ENCODE results near the gene TMPRSS6. TPM values are rescaled to one million over a fixed set of nuclear protein-coding genes. Genes with fewer than 3 reads are reported as not detected.

Gene TMPRSS6
- total and polyA plus RNA-seq, 2 donors = 0.04 TPM; not detected in 1

- no peaks in the 10 kb centered on the region for H3K4me1 ChIP-seq (ENCODE audit: insufficient read depth)
- no peak overlapping the region for H3K27ac ChIP-seq (ENCODE audit: low read depth)
- no peak for DNase-seq (ENCODE audit: extremely low spot score)
- 71% methylated on average over 9 of the region's 9 CpGs for WGBS
- no peak overlapping the region for H3K4me3 ChIP-seq (ENCODE audit: low read depth, low read length)
- H3K36me3 ChIP-seq (ENCODE audit: insufficient read depth) = no peaks in the 10 kb centered on the region
These were observed 39.8 kb downstream of the TMPRSS6 start for GRCh38 chr22:37069719-37070118.

DNA sequence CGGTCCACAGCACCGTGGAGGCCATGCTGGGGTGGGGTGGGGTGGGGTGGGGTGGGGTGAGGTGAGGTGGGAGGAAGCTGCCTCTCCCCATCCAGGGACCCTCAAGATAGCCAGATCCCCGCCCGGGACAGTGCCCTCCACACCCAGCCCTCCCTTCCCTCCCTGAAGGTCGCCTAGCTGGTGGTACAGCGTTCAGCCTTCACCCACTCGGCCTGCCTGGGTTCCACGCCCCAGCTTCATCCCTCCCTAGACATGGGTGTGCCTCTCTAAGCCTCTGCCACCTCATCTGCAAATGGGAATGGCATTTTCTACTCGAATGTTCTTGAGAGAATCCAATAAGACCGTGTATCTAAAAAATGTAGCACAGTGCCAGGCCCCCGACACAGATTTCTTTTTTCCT, 40.2 kb downstream of the TMPRSS6 start:
- H3K36me3 ChIP-seq (ENCODE audit: insufficient read depth) = no peaks in the 10 kb centered on the region
- no peak overlapping the region for H3K4me3 ChIP-seq (ENCODE audit: low read depth, low read length)
- no peak overlapping the region for H3K27ac ChIP-seq (ENCODE audit: low read depth)
- H3K4me1 ChIP-seq (ENCODE audit: insufficient read depth) = no peaks in the 10 kb centered on the region
- WGBS = 20% methylated on average over 11 of the region's 11 CpGs
- no peak for DNase-seq (ENCODE audit: extremely low spot score)

DNA sequence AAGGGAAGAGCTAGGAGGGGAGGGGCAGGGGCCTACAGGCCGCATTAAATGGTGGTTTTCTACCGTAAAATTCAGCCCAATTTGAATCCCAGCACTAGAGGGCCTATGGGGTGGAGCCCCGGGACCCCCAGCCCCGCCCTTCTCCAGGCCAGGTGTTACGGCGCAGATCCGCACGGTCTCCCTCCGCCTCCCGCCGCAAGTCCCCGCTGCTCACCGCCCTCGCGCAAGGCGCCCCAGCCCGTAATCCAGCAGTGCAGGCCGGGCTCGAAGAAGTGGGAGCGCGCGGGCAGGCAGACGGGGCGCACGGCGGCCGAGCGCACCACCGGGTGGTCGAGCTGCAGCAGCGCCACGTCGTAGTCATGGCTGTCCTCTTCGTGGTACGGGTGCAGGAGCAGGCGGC, 40.7 kb downstream of the TMPRSS6 start:
- Histone ChIP-seq H3K4me3 (ENCODE audit: low read depth, low read length) (no peak overlapping the region), H3K36me3 (ENCODE audit: insufficient read depth) (no peaks in the 10 kb centered on the region), H3K4me1 (ENCODE audit: insufficient read depth) (no peaks in the 10 kb centered on the region), H3K27ac (ENCODE audit: low read depth) (no peak overlapping the region)
- DNase-seq (ENCODE audit: extremely low spot score) = no peak
- 2% methylated on average over 36 of the region's 36 CpGs for WGBS

DNA sequence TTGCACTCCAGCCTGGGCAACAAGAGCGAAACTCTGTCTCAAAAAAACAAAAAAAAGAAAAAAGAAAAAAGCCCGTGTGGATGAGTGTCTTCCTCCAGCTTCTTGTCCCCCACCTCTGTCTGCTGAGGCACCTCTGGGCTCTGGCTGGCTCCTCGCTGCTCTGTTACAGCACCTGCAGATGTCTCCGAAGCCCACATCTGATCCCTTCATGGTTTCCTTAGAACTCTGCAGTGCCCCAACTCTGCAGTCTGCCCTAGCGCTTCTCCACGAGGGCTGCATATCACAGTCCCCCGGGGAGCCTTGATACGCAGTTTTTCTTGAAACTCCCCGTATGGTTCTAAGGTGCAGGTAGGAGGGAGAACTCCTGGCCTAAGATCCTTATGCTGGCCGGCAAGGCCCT, 42.1 kb downstream of the TMPRSS6 start:
- WGBS = 77% methylated on average over 10 of the region's 10 CpGs
- Histone ChIP-seq H3K4me3 (ENCODE audit: low read depth, low read length) (no peak overlapping the region), H3K36me3 (ENCODE audit: insufficient read depth) (no peaks in the 10 kb centered on the region), H3K27ac (ENCODE audit: low read depth) (no peak overlapping the region), H3K4me1 (ENCODE audit: insufficient read depth) (no peaks in the 10 kb centered on the region)
- DNase-seq (ENCODE audit: extremely low spot score) = no peak

- Histone ChIP-seq H3K4me1 (ENCODE audit: insufficient read depth) (no peaks in the 10 kb centered on the region), H3K4me3 (ENCODE audit: low read depth, low read length) (no peak overlapping the region), H3K36me3 (ENCODE audit: insufficient read depth) (no peaks in the 10 kb centered on the region), H3K27ac (ENCODE audit: low read depth) (no peak overlapping the region)
- no peak for DNase-seq (ENCODE audit: extremely low spot score)
- 85% methylated on average over 9 of the region's 9 CpGs for WGBS
These were observed 43.6 kb downstream of the TMPRSS6 start for GRCh38 chr22:37065961-37066360.

DNA sequence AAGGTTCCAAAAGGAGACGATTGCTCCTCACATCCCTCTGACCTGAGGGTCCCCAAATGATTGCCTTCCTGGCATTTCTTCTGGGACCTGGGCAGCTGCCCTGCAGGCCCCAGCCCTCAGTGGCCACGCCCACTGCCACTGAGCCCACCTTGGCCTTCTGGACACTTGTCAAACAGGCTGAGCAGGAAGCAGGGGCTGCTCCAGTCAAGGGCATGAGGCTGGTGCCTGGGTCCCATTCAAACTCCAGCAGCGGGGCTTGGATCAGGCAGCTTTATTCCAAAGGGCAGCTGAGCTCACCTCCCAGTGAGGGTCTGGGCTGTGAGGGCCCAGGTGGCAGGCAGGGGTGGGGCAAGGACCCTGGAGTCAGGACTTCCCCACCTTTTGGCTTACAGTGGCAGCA, 44.3 kb downstream of the TMPRSS6 start:
- no peak for DNase-seq (ENCODE audit: extremely low spot score)
- WGBS = 81% methylated on average over 3 of the region's 3 CpGs
- Histone ChIP-seq H3K36me3 (ENCODE audit: insufficient read depth) (no peaks in the 10 kb centered on the region), H3K27ac (ENCODE audit: low read depth) (no peak overlapping the region), H3K4me1 (ENCODE audit: insufficient read depth) (no peaks in the 10 kb centered on the region), H3K4me3 (ENCODE audit: low read depth, low read length) (no peak overlapping the region)

GRCh38 chr22:37064553-37064952, 45.0 kb downstream of the TMPRSS6 start:
- DNase-seq (ENCODE audit: extremely low spot score) = no peak
- H3K4me3 ChIP-seq (ENCODE audit: low read depth, low read length) = no peak overlapping the region
- 85% methylated on average over 11 of the region's 11 CpGs for WGBS
- no peaks in the 10 kb centered on the region for H3K36me3 ChIP-seq (ENCODE audit: insufficient read depth)
- H3K27ac ChIP-seq (ENCODE audit: low read depth) = no peak overlapping the region
- H3K4me1 ChIP-seq (ENCODE audit: insufficient read depth) = no peaks in the 10 kb centered on the region

- 85% methylated on average over 28 of the region's 28 CpGs for WGBS
- no peak overlapping the region for H3K4me3 ChIP-seq (ENCODE audit: low read depth, low read length)
- no peak for DNase-seq (ENCODE audit: extremely low spot score)
- no peaks in the 10 kb centered on the region for H3K4me1 ChIP-seq (ENCODE audit: insufficient read depth)
- no peak overlapping the region for H3K27ac ChIP-seq (ENCODE audit: low read depth)
- peaks cover 4% of the 10 kb centered on the region for H3K36me3 ChIP-seq (ENCODE audit: insufficient read depth)
These were observed 45.8 kb downstream of the TMPRSS6 start for GRCh38 chr22:37063431-37064420.

DNA sequence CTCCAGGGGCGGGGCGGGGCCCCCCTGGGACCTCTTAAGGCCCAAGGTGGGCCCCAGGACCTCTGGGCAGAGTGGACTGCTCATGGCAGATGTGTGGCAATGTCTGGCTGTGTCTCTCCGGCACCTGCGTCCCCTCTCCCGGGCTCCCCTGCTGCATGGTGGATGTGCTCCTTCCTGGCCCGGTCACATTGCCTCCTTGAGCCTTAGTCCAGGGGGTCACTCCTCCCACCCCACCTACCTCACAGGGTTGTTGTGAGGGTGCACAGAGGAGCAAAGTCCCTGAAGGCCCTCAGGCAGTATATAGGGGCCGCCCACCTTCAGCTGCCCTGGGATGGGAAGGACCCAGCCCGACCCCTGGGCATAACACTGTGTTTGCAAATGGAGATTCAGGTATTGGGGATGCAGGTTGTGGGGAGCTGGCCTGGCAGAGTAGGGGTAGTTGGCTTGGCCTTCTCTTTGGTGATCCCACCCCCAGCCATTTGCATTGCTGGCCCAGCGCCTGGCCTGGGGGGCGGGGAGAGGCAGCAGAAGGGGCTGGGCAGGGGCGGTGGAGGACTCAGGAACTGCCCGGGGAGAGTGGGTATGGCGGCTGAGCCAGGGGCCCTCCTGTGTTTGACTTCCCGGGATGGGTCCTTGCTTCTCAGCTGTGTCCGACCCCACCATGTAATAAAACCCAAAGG, 46.7 kb downstream of the TMPRSS6 start:
- H3K4me1 ChIP-seq (ENCODE audit: insufficient read depth) = no peaks in the 10 kb centered on the region
- no peak overlapping the region for H3K27ac ChIP-seq (ENCODE audit: low read depth)
- WGBS = 81% methylated on average over 15 of the region's 15 CpGs
- DNase-seq (ENCODE audit: extremely low spot score) = no peak
- no peak overlapping the region for H3K4me3 ChIP-seq (ENCODE audit: low read depth, low read length)
- H3K36me3 ChIP-seq (ENCODE audit: insufficient read depth) = peaks cover 4% of the 10 kb centered on the region

DNA sequence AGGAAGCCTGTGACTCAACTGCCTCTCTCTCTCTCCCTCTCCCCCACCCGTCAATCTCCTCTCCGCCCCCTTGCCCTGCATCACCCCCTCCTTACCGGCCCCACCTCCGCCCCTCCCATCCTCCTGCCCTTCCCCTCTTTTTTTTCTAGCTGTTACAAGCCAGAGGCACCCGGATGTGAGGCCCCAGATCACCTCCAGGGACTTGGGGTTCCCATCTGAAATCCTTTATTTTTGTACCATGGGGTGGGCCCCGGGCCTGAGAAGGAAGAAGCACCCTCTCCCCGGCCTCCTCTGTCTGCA, 47.2 kb downstream of the TMPRSS6 start:
- H3K27ac ChIP-seq (ENCODE audit: low read depth) = no peak overlapping the region
- peaks cover 4% of the 10 kb centered on the region for H3K36me3 ChIP-seq (ENCODE audit: insufficient read depth)
- H3K4me3 ChIP-seq (ENCODE audit: low read depth, low read length) = no peak overlapping the region
- H3K4me1 ChIP-seq (ENCODE audit: insufficient read depth) = no peaks in the 10 kb centered on the region
- no peak for DNase-seq (ENCODE audit: extremely low spot score)
- 66% methylated on average over 7 of the region's 7 CpGs for WGBS

- H3K4me3 ChIP-seq (ENCODE audit: low read depth, low read length) = no peak overlapping the region
- no peak for DNase-seq (ENCODE audit: extremely low spot score)
- no peak overlapping the region for H3K27ac ChIP-seq (ENCODE audit: low read depth)
- H3K4me1 ChIP-seq (ENCODE audit: insufficient read depth) = no peaks in the 10 kb centered on the region
- peaks cover 4% of the 10 kb centered on the region for H3K36me3 ChIP-seq (ENCODE audit: insufficient read depth)
- WGBS = 84% methylated on average over 10 of the region's 10 CpGs
These were observed 47.7 kb downstream of the TMPRSS6 start for GRCh38 chr22:37061611-37062375.

DNA sequence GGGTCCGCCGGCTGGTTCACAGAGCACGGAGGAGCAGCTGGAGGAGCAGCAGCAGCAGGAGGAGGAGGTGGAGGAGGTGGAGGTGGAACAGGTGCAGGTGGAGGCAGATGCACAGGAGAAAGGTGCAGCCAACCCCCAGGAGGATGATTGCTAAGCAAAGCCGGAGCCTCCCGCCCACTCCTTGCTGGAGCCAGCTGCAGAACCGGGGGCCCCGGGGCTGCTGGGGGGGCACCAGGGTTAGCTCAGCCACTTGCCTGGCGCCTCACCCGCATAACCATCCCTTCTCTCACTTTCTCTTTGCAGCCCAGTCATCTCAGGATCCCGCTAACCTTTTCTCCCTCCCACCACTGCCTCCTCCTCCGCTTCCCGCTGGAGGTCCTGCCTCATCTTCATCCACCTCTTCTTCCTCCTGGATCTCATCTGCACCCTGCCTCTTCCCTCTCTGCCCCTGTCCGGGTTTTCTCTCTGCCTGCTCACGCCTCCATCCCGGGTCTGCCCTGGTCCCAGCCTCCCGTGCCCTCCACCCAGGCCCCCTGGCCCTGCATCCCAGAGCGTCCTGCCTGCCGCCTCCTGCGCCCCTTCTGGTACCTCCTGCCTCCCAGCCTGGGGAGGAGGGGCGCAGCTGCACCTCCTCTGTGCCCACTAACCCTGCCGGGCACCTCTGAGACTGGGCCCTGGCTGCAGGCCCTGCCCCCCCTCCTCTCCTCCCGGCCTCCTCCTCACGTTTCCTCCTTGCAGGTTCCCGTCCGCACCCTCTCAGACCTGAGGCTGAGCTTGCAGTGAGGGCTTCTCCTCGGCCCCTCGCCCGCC, 48.5 kb downstream of the TMPRSS6 start:
- 84% methylated on average over 28 of the region's 28 CpGs for WGBS
- DNase-seq (ENCODE audit: extremely low spot score) = no peak
- peaks cover 4% of the 10 kb centered on the region for H3K36me3 ChIP-seq (ENCODE audit: insufficient read depth)
- H3K4me1 ChIP-seq (ENCODE audit: insufficient read depth) = no peaks in the 10 kb centered on the region
- H3K27ac ChIP-seq (ENCODE audit: low read depth) = no peak overlapping the region
- no peak overlapping the region for H3K4me3 ChIP-seq (ENCODE audit: low read depth, low read length)

DNA sequence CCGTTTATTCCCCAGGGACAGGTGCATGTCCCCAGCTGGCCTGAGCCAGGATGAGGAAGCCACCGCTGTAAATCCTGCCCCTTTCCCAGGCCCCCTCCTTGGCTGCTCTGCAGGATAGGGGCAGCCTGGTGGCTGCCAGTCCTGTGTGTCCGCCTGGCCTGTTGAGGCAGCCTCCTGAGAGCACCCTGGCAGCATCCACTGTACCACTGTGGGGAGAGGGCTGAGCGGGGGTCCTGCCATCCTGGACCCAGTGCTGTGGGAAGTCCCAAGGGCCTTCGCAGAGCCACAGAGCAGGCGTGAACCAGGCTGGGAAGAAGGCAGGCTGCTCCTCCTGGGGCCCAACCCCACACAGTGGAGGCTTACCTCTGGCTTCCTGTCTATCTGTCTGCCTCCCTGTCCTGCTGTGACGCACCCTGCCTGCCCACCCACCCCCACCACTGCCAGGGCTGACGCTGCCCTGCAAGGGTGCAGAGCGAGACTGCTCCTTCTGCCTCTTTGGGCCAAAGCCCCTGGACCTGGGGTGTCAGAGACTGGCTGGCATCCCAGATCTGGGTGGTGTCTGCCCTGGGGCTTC, 49.5 kb downstream of the TMPRSS6 start:
- Histone ChIP-seq H3K36me3 (ENCODE audit: insufficient read depth) (peaks cover 4% of the 10 kb centered on the region), H3K27ac (ENCODE audit: low read depth) (no peak overlapping the region), H3K4me3 (ENCODE audit: low read depth, low read length) (no peak overlapping the region), H3K4me1 (ENCODE audit: insufficient read depth) (no peaks in the 10 kb centered on the region)
- DNase-seq (ENCODE audit: extremely low spot score) = no peak
- WGBS = 88% methylated on average over 9 of the region's 9 CpGs
